HT1080 (cell line): Measurements from ENCODE around the gene GPR75. TPM values are rescaled to one million over a fixed set of nuclear protein-coding genes. Genes with fewer than 3 reads are reported as not detected.
"Not testable (repeated sequence)": the region's sequence is repeated elsewhere in the genome, so short reads cannot be mapped to it uniquely, and the experiment has no call there.

Source experiments
- DNase-seq: peaks from one replicate; pipeline ENCODE4 v3.0.0-alpha.2; 2015; ENCODE audit warnings: low read depth
- total RNA-seq: library from RNA; depleted of rRNA; stranded (reverse); fragments of >200 nt; shearing (Covaris generic); gene quantifications from 2 replicates; pipeline ENCODE4 v1.2.3, GENCODE V29; 2014

GPR75 gene
- total RNA-seq, 1 experiment from 2014 or later: 1.2 TPM

GRCh38 chr2:53854678-53855077 is 5.1 kb downstream of the GPR75 start:
- no peak for DNase-seq

GRCh38 chr2:53852532-53852931 is 7.2 kb downstream of the GPR75 start:
- DNase-seq: no peak

- not testable (repeated sequence) for DNase-seq
Measured at GRCh38 chr2:53851052-53851757, 8.6 kb downstream of the GPR75 start.

GRCh38 chr2:53848062-53848461 is 11.7 kb downstream of the GPR75 start:
- DNase-seq: no peak

DNA sequence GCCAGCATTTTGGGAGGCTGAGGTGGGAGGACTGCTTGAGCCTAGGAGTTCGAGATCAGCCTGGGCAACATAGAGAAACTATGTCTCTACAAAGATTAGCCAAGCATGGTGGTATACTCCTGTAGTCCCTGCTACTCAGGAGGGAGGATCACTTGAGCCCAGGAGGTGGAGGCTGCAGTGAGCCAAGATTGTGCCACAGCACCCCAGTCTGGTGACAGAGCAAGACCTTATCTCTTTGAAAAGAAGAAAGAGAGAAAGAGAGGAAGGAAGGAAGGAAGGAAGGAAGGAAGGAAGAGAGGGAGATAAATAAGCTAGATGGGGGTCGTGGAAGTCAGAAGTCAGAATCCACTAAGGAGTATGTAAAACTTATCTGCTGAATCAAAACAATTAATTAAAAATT is 16.2 kb downstream of the GPR75 start:
- no peak for DNase-seq

DNA sequence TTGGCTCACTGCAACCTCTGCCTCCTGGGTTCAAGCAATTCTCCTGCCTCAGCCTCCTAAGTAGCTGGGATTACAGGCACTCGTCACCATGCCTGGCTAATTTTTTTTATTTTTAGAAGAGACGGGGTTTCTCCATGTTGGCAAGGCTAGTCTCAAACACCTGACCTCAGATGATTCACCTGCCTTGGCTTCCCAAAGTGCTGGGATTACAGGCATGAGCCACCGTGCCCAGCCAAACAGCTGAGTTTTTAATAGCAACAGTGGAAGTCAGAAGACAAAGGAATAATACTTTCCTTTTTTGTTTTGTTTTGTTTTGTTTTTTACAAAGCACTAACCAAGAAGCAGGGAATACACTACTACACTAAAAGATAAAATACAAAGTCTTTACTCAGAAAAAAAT is 16.9 kb downstream of the GPR75 start:
- DNase-seq: peak; percentile 43

- DNase-seq: not testable (repeated sequence)
Measured at GRCh38 chr2:53841651-53842050, 18.1 kb downstream of the GPR75 start.

- DNase-seq: no peak
Measured at GRCh38 chr2:53840580-53840979, 19.2 kb downstream of the GPR75 start.

- DNase-seq: not testable (repeated sequence)
Measured at GRCh38 chr2:53829980-53830290, 29.8 kb downstream of the GPR75 start.

DNA sequence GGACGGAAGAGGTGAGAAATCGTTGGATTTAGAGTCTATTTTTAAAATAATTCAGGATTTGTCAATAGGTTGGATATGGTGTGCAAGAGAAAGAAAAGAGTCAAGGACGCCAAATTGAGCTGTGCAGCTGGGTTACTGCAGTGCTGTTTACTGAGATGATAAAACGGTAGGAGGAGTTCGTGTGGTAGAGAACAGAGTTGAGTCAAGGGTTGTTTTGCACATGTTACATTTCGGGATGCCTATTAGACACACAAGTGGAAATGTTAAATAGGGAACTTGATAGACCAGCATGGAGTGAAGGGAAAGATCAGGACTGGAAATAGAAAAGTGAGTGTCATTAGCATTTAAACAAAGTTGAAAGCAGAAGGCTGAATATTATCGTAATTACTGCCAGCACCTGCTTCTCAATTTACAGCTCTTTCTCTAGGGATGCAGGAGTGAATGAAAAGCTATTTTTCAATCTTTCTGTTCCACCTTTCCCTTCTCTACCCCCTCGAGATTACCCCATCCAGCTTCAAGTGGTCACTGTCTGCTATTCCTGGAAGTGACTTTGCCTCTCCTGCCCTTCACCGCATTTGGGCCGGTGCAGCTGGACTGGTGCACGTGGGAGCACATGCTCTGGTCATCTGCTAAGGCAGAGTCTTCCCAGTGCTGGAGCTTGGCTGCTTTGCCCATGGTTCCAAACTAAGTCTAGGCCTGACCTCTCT is 30.3 kb downstream of the GPR75 start:
- no peak for DNase-seq

DNA sequence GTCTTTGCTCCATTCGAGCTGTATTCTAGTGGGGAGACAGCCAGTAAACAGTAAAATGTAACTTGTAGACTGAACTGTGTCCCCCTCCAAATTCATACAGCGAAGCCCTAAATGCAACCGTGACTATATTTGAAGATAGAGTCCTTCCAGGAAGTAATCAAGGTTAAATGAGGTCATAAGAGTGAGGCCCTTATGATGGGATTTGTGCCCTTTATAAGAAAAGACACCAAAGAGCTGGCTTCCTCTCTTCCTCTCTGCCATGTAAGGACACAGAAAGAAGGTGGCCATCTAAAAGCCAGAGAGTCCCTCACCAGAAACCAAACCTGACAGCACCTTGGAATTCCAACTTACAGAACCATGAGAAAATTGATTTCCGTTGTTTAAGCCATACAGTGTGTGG is 31.4 kb downstream of the GPR75 start:
- no peak for DNase-seq

- DNase-seq: no peak
Measured at GRCh38 chr2:53827398-53828175, 32.2 kb downstream of the GPR75 start.

GRCh38 chr2:53826587-53827397 is 33.0 kb downstream of the GPR75 start:
- DNase-seq: no peak

DNA sequence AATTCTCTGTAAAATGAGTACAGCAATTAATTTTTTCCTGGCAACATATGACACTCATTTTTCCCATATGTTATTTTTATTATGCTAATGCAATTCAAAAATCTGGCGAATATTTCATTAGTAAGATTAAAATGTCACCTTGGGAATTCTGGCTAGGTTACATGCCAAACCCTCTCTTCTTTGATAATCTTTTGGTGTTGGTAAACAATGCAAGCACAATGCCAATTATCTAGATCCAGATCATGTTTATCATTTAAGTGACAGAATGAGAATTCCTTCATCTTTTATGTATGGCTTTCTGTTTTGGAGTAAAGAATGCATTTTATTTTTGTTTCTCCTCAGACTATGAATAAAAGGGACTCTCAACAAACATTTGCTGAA is 33.7 kb downstream of the GPR75 start:
- DNase-seq: no peak

DNA sequence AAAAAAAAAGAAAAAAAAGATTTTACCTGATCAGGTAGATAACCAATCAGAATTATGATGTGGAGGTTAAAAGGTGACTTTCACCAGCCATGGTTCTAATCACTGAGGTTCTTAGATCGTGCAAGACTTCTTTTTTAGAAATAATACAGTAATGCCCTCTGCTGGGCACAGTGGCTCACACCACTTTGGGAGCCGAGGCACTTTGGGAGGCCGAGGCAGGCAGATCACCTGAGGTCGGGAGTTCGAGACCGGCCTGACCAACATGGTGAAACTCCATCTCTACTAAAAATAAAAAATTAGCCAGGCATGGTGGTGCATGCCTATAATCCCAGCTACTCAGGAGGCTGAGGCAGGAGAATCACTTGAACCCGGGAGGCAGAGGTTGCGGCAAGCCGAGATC is 36.1 kb downstream of the GPR75 start:
- peak; percentile 10 for DNase-seq

- no peak for DNase-seq
Measured at GRCh38 chr2:53821810-53822209, 38.0 kb downstream of the GPR75 start.

- no peak for DNase-seq
Measured at GRCh38 chr2:53820711-53821110, 39.1 kb downstream of the GPR75 start.

GRCh38 chr2:53820048-53820447 is 39.7 kb downstream of the GPR75 start:
- DNase-seq: no peak

GRCh38 chr2:53819634-53820033 is 40.1 kb downstream of the GPR75 start:
- no peak for DNase-seq

DNA sequence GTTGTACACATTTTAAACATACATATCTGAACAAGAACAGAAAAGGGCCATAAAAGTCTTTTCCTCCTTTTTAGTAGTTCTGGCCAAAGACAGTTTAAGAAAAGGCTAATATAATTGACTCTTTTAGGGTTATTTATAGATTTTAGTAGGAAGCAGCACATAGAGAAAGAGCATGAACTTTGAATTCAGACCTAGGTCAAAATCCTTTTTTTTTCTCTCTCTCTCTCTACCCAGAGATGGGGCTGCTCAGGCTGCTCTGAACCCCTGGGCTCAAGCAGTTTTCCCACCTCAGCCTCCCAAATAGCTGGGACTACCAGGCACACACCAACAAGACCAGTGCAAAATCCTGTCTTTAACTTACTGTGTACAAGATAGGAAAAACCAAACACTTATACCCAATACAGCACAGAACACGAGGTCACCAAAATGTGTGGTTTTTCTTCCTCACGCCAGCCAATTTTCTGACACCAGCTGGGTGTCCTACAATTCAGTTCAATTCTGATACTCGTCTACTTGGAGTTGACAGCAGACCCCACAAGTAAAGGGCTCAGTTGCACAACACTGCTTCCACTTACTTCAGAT is 40.8 kb downstream of the GPR75 start:
- no peak for DNase-seq

DNA sequence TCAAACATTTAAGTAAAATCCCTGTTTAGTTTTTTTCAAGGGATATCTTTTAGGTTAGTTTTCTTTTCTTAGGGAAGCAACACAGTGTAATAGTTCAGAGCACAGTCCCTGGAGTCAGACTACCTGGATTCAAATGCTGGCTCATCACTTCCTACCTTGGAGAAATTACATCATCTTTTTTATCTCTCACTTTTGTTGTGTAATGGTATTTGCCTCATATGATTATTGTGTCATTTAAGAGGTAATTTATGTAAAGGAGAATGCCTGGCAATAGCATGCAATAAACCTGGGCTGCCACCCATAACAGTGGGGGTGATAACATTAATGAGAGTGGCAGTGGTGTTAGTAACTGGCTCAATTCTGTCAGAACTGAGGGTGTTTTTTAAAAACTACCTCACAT is 46.6 kb downstream of the GPR75 start:
- no peak for DNase-seq
